Liver (tissue), 9 donors: ENCODE measurements around the gene LRRC32. TPM values are rescaled to one million over a fixed set of nuclear protein-coding genes. Genes with fewer than 3 reads are reported as not detected.

ENCODE experiments used
- DNase-seq: peaks from one replicate; pipeline ENCODE4 v3.0.0-alpha.2; 2017; ENCODE audit warnings: low spot score
- H3K27ac ChIP-seq, 2 donors: one replicate each; pipeline ENCODE4 v1.7.0; 2013; ENCODE audit warnings: inconsistent platforms in 2 of 2, low read length in 2 of 2, control low read depth in 1 of 2, low read depth in 1 of 2, mild to moderate bottlenecking in 1 of 2
- H3K27me3 ChIP-seq, 4 donors: one replicate each; pipeline versions ENCODE4 v1.6.1 to v1.7.0; 2013; ENCODE audit warnings: low read length in 3 of 4, inconsistent platforms in 1 of 4, mild to moderate bottlenecking in 1 of 4, moderate library complexity in 1 of 4; ENCODE audit not compliant: control insufficient read depth in 4 of 4, insufficient read depth in 4 of 4
- H3K36me3 ChIP-seq, 4 donors: one replicate each; pipeline versions ENCODE4 v1.6.1 to v1.7.0; 2013; ENCODE audit warnings: low read length in 3 of 4, mild to moderate bottlenecking in 3 of 4, low read depth in 1 of 4, moderate library complexity in 1 of 4; ENCODE audit not compliant: control insufficient read depth in 4 of 4, insufficient read depth in 3 of 4
- H3K4me1 ChIP-seq, 4 donors: one replicate each; pipeline versions ENCODE4 v1.6.1 to v1.7.0; 2013; ENCODE audit warnings: low read length in 3 of 4, mild to moderate bottlenecking in 3 of 4, moderate library complexity in 1 of 4; ENCODE audit not compliant: control insufficient read depth in 4 of 4, insufficient read depth in 4 of 4
- H3K4me3 ChIP-seq, 3 donors: one replicate each; pipeline versions ENCODE4 v1.6.1 to v1.7.0; 2013; ENCODE audit warnings: low read length in 3 of 3, control low read depth in 1 of 3, low read depth in 1 of 3, mild to moderate bottlenecking in 1 of 3
- H3K9ac ChIP-seq, 2 donors: one replicate each; pipeline ENCODE4 v1.7.0; 2013; ENCODE audit warnings: low read length in 2 of 2, mild to moderate bottlenecking in 2 of 2, moderate library complexity in 2 of 2, control low read depth in 1 of 2, low read depth in 1 of 2
- H3K9me3 ChIP-seq, 4 donors: one replicate each; pipeline versions ENCODE4 v1.6.1 to v1.7.0; 2013; ENCODE audit warnings: low read length in 3 of 4; ENCODE audit not compliant: control insufficient read depth in 4 of 4
- ATF3 ChIP-seq: IDR thresholded peaks from 2 replicates; pipeline ENCODE4 v1.6.1; 2016; ENCODE audit warnings: antibody characterized with exemption
- EGR1 ChIP-seq, 2 donors: IDR thresholded peaks; 2 replicates each; pipeline ENCODE4 v1.6.1; 2016 to 2018; ENCODE audit warnings: antibody characterized with exemption in 2 of 2, low read depth in 2 of 2
- FOXA2 ChIP-seq: IDR thresholded peaks from 2 replicates; pipeline ENCODE4 v1.6.1; 2016; ENCODE audit warnings: antibody characterized with exemption
- GABPA ChIP-seq, 2 donors: IDR thresholded peaks in 1 of 2; conservative IDR thresholded peaks in 1 of 2; 2 replicates each; pipeline ENCODE4 v1.6.1; 2016; ENCODE audit warnings: antibody characterized with exemption in 2 of 2, mild to moderate bottlenecking in 1 of 2, moderate library complexity in 1 of 2
- HNF4A ChIP-seq, 2 donors: conservative IDR thresholded peaks; 2 replicates each; pipeline ENCODE4 v1.6.1; 2016; ENCODE audit warnings: antibody characterized with exemption in 2 of 2, mild to moderate bottlenecking in 2 of 2
- HNF4G ChIP-seq: IDR thresholded peaks from 2 replicates; pipeline ENCODE4 v1.6.1; 2016; ENCODE audit warnings: antibody characterized with exemption
- JUND ChIP-seq, 2 donors: IDR thresholded peaks; 2 replicates each; pipeline ENCODE4 v1.6.1; 2016; ENCODE audit warnings: antibody characterized with exemption in 2 of 2
- MAX ChIP-seq: IDR thresholded peaks from 2 replicates; pipeline ENCODE4 v1.6.1; 2016; ENCODE audit warnings: antibody characterized with exemption
- NR2F2 ChIP-seq: IDR thresholded peaks from 2 replicates; pipeline ENCODE4 v1.6.1; 2016; ENCODE audit warnings: antibody characterized with exemption
- RAD21 ChIP-seq, 2 donors: IDR thresholded peaks; 2 replicates each; pipeline ENCODE4 v1.6.1; 2016; ENCODE audit warnings: antibody characterized with exemption in 2 of 2, mild to moderate bottlenecking in 2 of 2
- REST ChIP-seq: IDR thresholded peaks from 2 replicates; pipeline ENCODE4 v1.6.1; 2016; ENCODE audit warnings: antibody characterized with exemption, mild to moderate bottlenecking
- RXRA ChIP-seq, 2 donors: IDR thresholded peaks; 2 replicates each; pipeline ENCODE4 v1.6.1; 2017 to 2018; ENCODE audit warnings: antibody characterized with exemption in 2 of 2, mild to moderate bottlenecking in 1 of 2
- SP1 ChIP-seq: IDR thresholded peaks from 2 replicates; pipeline ENCODE4 v1.6.1; 2018; ENCODE audit warnings: antibody characterized with exemption, mild to moderate bottlenecking
- TAF1 ChIP-seq: conservative IDR thresholded peaks from 2 replicates; pipeline ENCODE4 v1.6.1; 2016; ENCODE audit warnings: antibody characterized with exemption, mild to moderate bottlenecking
- YY1 ChIP-seq: IDR thresholded peaks from 2 replicates; pipeline ENCODE4 v1.6.1; 2016; ENCODE audit warnings: antibody characterized with exemption, mild to moderate bottlenecking
- WGBS: extraction: QIAGEN DNeasy Blood & Tissue Kit; methylation state at CpG from one replicate; pipeline ENCODE4 v1.1.7; 2013; 5-methylcytosine and 5-hydroxymethylcytosine counted together
- polyA plus RNA-seq, 2 donors: library from polyadenylated mRNA; stranded (reverse) in 1 of 2; unstranded in 1 of 2; fragments of 200-250 nt in 1 of 2; fragments of >200 nt in 1 of 2; fragmentation: Nextera tagmentation in 1 of 2; extraction: Ambion mirVana in 1 of 2; gene quantifications; one replicate each; pipeline versions ENCODE4 v1.2.1 to v1.2.3, GENCODE V29; 2013 to 2015
- total RNA-seq, 2 donors: library from RNA; depleted of rRNA; stranded (reverse); fragments of >200 nt; gene quantifications; one replicate each; pipeline ENCODE4 v1.2.3, GENCODE V29; 2014
- TF ChIP-seq, protein P1 (sequence below): fragments of 150-350 bp; IDR thresholded peaks from 2 replicates; pipeline ENCODE4 v1.5.1; 2017; ENCODE audit warnings: improper control_type of control experiment, low read depth, low read length; ENCODE audit not compliant: missing input control
- donor health status: healthy.
- donor health status: healthy.
- donor health status: healthy.
- donor health status: healthy.
- donor health status: healthy.

LRRC32 gene
- total and polyA plus RNA-seq, 4 donors: 5.4 to 15.4 (median 9.3) TPM

DNA sequence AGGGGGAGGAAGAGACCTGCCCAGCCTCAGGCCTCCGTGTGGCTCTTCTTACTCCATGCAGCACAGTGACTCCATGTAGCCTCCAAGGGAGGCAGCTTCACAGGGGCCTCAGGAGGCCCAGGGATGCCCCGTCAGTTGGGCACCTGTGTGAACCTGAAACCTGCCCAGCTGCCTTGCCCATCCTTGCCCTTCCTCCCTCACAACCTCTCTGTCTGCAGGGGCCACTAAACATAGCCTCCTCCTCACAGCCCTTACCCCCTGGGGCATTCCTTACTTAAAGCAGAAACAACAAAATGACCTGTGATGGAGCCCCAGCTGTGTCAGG lies 7.1 kb downstream of the LRRC32 start (continued):
- no peak for TF ChIP-seq REST
- TF ChIP-seq FOXA2: no peak
- no peak for TF ChIP-seq RAD21 (IDR thresholded peaks at IDR 0.05)

- TF ChIP-seq REST: no peak
- TF ChIP-seq EGR1 (IDR thresholded peaks at IDR 0.05; ENCODE audit: low read depth in 2 of 2): no peak
- TF ChIP-seq ATF3: no peak
- no peak for TF ChIP-seq HNF4G
- no peak for TF ChIP-seq YY1
- no peak for TF ChIP-seq SP1
- TF ChIP-seq TAF1: no peak
- TF ChIP-seq FOXA2: no peak
- TF ChIP-seq HNF4A (conservative IDR thresholded peaks at IDR 0.05): no peak
- TF ChIP-seq JUND (IDR thresholded peaks at IDR 0.05): no peak
- TF ChIP-seq NR2F2: no peak
- no peak for TF ChIP-seq GABPA (IDR thresholded peaks at IDR 0.05 in 1 of 2, conservative IDR thresholded peaks at IDR 0.05 in 1 of 2)
- no peak for TF ChIP-seq RXRA (IDR thresholded peaks at IDR 0.05)
- no peak for TF ChIP-seq MAX
- TF ChIP-seq, protein P1, sequence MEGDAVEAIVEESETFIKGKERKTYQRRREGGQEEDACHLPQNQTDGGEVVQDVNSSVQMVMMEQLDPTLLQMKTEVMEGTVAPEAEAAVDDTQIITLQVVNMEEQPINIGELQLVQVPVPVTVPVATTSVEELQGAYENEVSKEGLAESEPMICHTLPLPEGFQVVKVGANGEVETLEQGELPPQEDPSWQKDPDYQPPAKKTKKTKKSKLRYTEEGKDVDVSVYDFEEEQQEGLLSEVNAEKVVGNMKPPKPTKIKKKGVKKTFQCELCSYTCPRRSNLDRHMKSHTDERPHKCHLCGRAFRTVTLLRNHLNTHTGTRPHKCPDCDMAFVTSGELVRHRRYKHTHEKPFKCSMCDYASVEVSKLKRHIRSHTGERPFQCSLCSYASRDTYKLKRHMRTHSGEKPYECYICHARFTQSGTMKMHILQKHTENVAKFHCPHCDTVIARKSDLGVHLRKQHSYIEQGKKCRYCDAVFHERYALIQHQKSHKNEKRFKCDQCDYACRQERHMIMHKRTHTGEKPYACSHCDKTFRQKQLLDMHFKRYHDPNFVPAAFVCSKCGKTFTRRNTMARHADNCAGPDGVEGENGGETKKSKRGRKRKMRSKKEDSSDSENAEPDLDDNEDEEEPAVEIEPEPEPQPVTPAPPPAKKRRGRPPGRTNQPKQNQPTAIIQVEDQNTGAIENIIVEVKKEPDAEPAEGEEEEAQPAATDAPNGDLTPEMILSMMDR: no peak
These were observed 7.7 kb downstream of the LRRC32 start for GRCh38 chr11:76662656-76663485.

More at GRCh38 chr11:76662656-76663485, 7.7 kb downstream of the LRRC32 start:
- no peak overlapping the region for H3K4me3 ChIP-seq
- no peak overlapping the region for H3K27ac ChIP-seq
- no peaks in the 10 kb centered on the region for H3K9me3 ChIP-seq
- no peak overlapping the region for H3K9ac ChIP-seq
- 91% methylated on average over 13 of the region's 13 CpGs for WGBS
- H3K4me1 ChIP-seq: no peaks in the 10 kb centered on the region
- H3K27me3 ChIP-seq: no peaks in the 10 kb centered on the region
- H3K36me3 ChIP-seq: no peaks in the 10 kb centered on the region
- no peak for DNase-seq
